Measurements from ENCODE around the gene CELSR1. TPM values are rescaled to one million over a fixed set of nuclear protein-coding genes. Genes with fewer than 3 reads are reported as not detected.

Gene CELSR1
- total RNA-seq, 1 experiment from 2014 or later: 19.6 TPM

DNA sequence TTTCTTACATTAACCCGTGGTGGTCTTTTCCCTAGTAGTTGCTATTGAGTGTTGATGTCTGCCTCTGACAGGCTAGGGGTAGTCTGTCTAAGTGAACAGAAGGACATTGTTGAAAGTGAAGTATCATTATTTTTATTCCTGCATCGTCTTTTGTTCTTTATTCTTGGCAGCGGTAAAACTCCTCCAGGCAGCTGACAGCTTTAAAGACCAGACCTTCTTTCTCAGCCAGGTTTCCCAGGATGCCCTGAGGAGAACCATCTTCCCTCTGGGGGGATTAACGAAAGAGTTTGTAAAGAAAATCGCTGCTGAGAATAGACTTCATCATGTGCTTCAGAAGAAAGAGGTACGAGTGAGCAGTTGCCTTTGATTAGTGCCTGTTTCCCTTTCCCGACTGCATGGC lies 187.3 kb downstream of the CELSR1 start:
- H2AFZ ChIP-seq (ENCODE audit: low read depth, low read length, poor library complexity, severe bottlenecking): no peak overlapping the region
- H3K9me3 ChIP-seq (ENCODE audit: control insufficient read depth in 1 of 2, insufficient read depth in 1 of 2, low read depth in 1 of 2, low read length in 2 of 2): no peaks in the 10 kb centered on the region
- ChIA-PET POLR2A (no interaction called here), RAD21 (ENCODE audit: low non-redundant PET in 1 of 2, low total read pairs in 2 of 2, uncharacterized antibody in 2 of 2, unreplicated experiment in 2 of 2) (no interaction called here), CTCF (no interaction called here)
- no peak overlapping the region for H3K4me2 ChIP-seq (ENCODE audit: low read length)
- peaks cover 31% of the 10 kb centered on the region; the same call in 1 of the 2 replicates for H3K79me2 ChIP-seq (ENCODE audit: insufficient read depth, low read length)
- H3K27ac ChIP-seq (ENCODE audit: low read depth, low read length): no peak overlapping the region
- H3K9me2 ChIP-seq (ENCODE audit: insufficient read depth): no peaks in the 10 kb centered on the region
- no peaks in the 10 kb centered on the region for H3K27me3 ChIP-seq (ENCODE audit: insufficient read depth, low read length)
- no TSS peak for BruUV-seq (replicated peaks)
- H4K20me1 ChIP-seq (ENCODE audit: insufficient read depth): peaks cover 3% of the 10 kb centered on the region; the same call in 1 of the 2 replicates
- no peak for TF ChIP-seq EZH2 (IDR thresholded peaks at IDR 0.05)
- TF ChIP-seq EGR1 (IDR thresholded peaks at IDR 0.05; ENCODE audit: low read depth): no peak
- no peak for TF ChIP-seq TCF7L2 (IDR thresholded peaks at IDR 0.05; ENCODE audit: borderline replicate concordance, extremely low read depth, insufficient read depth, insufficient read length)
- TF ChIP-seq FOSL1 (IDR thresholded peaks at IDR 0.05; ENCODE audit: low read depth): no peak
- no peak for TF ChIP-seq CBX3 (IDR thresholded peaks at IDR 0.05; ENCODE audit: low read depth)
- no peak for TF ChIP-seq SIN3A (IDR thresholded peaks at IDR 0.05; ENCODE audit: low read depth)
- TF ChIP-seq ELF1 (IDR thresholded peaks at IDR 0.05; ENCODE audit: borderline replicate concordance, low read depth): no peak
- TF ChIP-seq CEBPB (IDR thresholded peaks at IDR 0.05; ENCODE audit: low read depth): no peak
- TF ChIP-seq POLR2AphosphoS5 (IDR thresholded peaks at IDR 0.05; ENCODE audit: low read depth, low read length): no peak
- ATAC-seq (no peak), DNase-seq (ENCODE audit: low read depth, low spot score) (no peak)
- H3K36me3 ChIP-seq (ENCODE audit: control insufficient read depth in 1 of 2, insufficient read depth in 2 of 2, low read length in 2 of 2): peaks cover 49 to 63% of the 10 kb centered on the region in 2 experiments
- H3K4me1 ChIP-seq (ENCODE audit: control insufficient read depth in 1 of 2, insufficient read depth in 2 of 2, low read length in 2 of 2): peaks cover 13 to 14% of the 10 kb centered on the region in 2 experiments
- H3K4me3 ChIP-seq (replicated peaks in 1 of 2; ENCODE audit: low read depth in 1 of 2, low read length in 2 of 2): no peak overlapping the region
- intact Hi-C loops (cut with micrococcal nuclease): no loop called here
- no peak overlapping the region for H3K9ac ChIP-seq (ENCODE audit: low read length)

DNA sequence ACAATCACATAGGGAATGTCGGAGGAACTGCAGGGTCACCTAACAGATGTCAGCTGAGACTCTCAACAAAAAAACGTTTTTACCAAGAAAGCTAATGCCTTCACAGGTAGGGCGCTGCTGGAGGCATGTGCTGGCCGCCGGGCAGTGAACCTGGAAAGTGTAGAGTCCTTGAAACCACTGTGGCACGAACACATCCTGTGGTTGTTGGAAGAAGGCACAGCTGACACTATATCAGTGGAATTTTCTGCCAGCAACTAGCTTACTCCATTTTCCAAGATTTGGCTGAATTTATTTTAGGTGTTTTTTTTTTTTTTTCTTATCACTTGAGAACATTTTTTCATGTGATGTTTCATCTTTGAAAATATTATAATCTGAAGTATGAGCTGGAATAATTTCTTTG lies 187.7 kb downstream of the CELSR1 start:
- no peak overlapping the region for H2AFZ ChIP-seq (ENCODE audit: low read depth, low read length, poor library complexity, severe bottlenecking)
- ChIA-PET CTCF (no interaction called here), RAD21 (ENCODE audit: low non-redundant PET in 1 of 2, low total read pairs in 2 of 2, uncharacterized antibody in 2 of 2, unreplicated experiment in 2 of 2) (no interaction called here), POLR2A (no interaction called here)
- intact Hi-C loops (cut with micrococcal nuclease): no loop called here
- peaks cover 50 to 66% of the 10 kb centered on the region in 2 experiments for H3K36me3 ChIP-seq (ENCODE audit: control insufficient read depth in 1 of 2, insufficient read depth in 2 of 2, low read length in 2 of 2)
- ATAC-seq (no peak), DNase-seq (ENCODE audit: low read depth, low spot score) (no peak)
- no peaks in the 10 kb centered on the region for H3K9me3 ChIP-seq (ENCODE audit: control insufficient read depth in 1 of 2, insufficient read depth in 1 of 2, low read depth in 1 of 2, low read length in 2 of 2)
- H3K27ac ChIP-seq (ENCODE audit: low read depth, low read length): no peak overlapping the region
- peaks cover 34% of the 10 kb centered on the region; the same call in 1 of the 2 replicates for H3K79me2 ChIP-seq (ENCODE audit: insufficient read depth, low read length)
- peaks cover 13 to 14% of the 10 kb centered on the region in 2 experiments for H3K4me1 ChIP-seq (ENCODE audit: control insufficient read depth in 1 of 2, insufficient read depth in 2 of 2, low read length in 2 of 2)
- H3K9ac ChIP-seq (ENCODE audit: low read length): no peak overlapping the region
- H4K20me1 ChIP-seq (ENCODE audit: insufficient read depth): peaks cover 3% of the 10 kb centered on the region; the same call in 1 of the 2 replicates
- no peaks in the 10 kb centered on the region for H3K9me2 ChIP-seq (ENCODE audit: insufficient read depth)
- no TSS peak for BruUV-seq (replicated peaks)
- TF ChIP-seq JUND (IDR thresholded peaks at IDR 0.05): no peak
- no peak for TF ChIP-seq CBX3 (IDR thresholded peaks at IDR 0.05; ENCODE audit: low read depth)
- TF ChIP-seq SP1 (IDR thresholded peaks at IDR 0.05; ENCODE audit: low read depth): no peak
- TF ChIP-seq, protein P1, sequence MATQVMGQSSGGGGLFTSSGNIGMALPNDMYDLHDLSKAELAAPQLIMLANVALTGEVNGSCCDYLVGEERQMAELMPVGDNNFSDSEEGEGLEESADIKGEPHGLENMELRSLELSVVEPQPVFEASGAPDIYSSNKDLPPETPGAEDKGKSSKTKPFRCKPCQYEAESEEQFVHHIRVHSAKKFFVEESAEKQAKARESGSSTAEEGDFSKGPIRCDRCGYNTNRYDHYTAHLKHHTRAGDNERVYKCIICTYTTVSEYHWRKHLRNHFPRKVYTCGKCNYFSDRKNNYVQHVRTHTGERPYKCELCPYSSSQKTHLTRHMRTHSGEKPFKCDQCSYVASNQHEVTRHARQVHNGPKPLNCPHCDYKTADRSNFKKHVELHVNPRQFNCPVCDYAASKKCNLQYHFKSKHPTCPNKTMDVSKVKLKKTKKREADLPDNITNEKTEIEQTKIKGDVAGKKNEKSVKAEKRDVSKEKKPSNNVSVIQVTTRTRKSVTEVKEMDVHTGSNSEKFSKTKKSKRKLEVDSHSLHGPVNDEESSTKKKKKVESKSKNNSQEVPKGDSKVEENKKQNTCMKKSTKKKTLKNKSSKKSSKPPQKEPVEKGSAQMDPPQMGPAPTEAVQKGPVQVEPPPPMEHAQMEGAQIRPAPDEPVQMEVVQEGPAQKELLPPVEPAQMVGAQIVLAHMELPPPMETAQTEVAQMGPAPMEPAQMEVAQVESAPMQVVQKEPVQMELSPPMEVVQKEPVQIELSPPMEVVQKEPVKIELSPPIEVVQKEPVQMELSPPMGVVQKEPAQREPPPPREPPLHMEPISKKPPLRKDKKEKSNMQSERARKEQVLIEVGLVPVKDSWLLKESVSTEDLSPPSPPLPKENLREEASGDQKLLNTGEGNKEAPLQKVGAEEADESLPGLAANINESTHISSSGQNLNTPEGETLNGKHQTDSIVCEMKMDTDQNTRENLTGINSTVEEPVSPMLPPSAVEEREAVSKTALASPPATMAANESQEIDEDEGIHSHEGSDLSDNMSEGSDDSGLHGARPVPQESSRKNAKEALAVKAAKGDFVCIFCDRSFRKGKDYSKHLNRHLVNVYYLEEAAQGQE (IDR thresholded peaks at IDR 0.05; ENCODE audit: low read depth): no peak
- no peak for TF ChIP-seq ELF1 (IDR thresholded peaks at IDR 0.05; ENCODE audit: borderline replicate concordance, low read depth)
- no peak for TF ChIP-seq SIN3A (IDR thresholded peaks at IDR 0.05; ENCODE audit: low read depth)
- H3K27me3 ChIP-seq (ENCODE audit: insufficient read depth, low read length): no peaks in the 10 kb centered on the region
- H3K4me3 ChIP-seq (replicated peaks in 1 of 2; ENCODE audit: low read depth in 1 of 2, low read length in 2 of 2): no peak overlapping the region
- no peak overlapping the region for H3K4me2 ChIP-seq (ENCODE audit: low read length)
